ENCODE measurements around the gene DAZAP1.
A peak's percentile ranks its signal among the peaks of the same experiment; 100 is the strongest.

Gene DAZAP1

DNA sequence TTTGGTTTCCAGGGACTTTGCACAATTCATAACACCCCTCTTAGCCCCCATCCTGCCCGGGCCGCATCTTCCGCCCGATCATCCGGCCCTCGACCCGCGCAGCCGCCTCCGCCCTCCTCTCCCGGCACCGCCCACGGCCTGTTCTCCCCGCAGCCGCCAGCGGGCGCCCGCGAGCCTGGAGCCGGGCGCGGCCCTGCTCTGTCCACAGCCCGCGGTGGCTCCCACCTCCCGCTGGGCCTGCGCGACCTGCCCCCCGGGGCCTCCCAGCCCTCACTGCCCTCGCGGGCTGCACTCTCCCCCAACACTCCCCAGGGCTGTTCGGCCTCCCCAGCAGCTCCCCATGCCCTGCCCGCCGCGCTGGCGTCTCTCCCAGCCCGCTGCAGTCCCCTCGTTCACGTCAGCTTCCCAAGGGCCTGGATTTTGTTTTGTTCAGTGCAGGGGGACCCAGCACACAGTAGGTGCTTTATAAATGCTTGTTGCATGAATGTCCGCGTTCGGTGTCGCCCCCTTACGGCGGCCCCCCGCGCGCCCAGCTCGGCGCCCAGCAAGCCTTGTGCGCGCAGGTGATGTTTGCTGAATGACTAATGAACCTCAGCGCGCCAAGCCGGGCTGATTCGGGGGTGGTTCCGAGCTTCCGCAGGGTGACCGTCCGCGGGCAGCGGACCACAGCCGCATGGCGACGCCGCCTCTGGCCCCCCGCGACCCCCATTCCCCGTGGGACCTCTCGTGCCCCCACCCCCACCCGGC, 38.0 kb downstream of the DAZAP1 start:
- H3K4me3 ChIP-seq (ENCODE audit: control insufficient read depth, low read depth, low read length), result no peak overlapping the region; the same call in none of the 2 replicates
- no peak for DNase-seq (ENCODE audit: low read depth)
- TF ChIP-seq, protein P1, sequence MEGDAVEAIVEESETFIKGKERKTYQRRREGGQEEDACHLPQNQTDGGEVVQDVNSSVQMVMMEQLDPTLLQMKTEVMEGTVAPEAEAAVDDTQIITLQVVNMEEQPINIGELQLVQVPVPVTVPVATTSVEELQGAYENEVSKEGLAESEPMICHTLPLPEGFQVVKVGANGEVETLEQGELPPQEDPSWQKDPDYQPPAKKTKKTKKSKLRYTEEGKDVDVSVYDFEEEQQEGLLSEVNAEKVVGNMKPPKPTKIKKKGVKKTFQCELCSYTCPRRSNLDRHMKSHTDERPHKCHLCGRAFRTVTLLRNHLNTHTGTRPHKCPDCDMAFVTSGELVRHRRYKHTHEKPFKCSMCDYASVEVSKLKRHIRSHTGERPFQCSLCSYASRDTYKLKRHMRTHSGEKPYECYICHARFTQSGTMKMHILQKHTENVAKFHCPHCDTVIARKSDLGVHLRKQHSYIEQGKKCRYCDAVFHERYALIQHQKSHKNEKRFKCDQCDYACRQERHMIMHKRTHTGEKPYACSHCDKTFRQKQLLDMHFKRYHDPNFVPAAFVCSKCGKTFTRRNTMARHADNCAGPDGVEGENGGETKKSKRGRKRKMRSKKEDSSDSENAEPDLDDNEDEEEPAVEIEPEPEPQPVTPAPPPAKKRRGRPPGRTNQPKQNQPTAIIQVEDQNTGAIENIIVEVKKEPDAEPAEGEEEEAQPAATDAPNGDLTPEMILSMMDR (IDR thresholded peaks at IDR 0.05; ENCODE audit: control insufficient read depth, insufficient read depth, low read depth, low read length, missing control alignments), result peak; percentile 60

DNA sequence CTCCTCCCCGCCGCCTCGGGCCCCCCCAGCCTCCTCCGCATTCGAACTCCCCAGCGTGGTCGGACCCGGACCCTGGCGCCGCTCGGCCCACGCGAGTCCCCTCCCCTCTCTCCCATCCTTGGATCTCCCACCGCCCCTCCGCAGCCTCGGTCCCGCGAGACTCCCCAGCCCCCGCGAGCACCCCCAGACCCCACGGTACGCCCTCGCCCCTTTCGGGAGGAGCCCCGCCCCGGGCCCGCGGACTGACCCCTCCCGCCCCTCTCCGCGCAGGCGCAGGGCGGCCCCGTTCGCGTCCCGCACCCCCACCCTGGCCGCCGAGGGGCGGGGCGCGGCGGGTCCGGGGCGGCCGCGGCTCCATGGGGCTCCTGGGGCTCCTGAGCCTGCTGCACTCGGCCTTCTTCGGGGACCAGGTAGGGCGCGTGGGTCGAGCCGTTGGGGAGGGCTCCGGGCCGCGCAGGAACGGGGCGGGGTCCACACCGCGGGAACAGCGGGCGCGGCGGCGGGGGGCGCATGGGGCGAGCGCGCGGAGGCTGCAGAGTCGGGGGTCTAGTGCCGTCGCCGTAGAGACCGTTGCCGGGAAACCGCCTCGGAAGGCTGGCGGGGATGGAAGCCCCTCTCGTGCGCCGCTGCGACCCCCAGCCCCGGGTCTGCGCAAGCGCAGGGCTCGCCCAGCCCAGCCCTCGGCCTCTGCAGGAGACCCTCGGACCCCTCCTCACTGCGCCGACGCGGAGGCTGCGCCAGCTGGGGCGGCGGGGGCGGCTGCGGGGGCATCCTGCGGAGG, 38.7 kb downstream of the DAZAP1 start:
- DNase-seq (ENCODE audit: low read depth), result no peak
- H3K4me3 ChIP-seq (ENCODE audit: control insufficient read depth, low read depth, low read length), result peak overlapping the region; percentile 26
- TF ChIP-seq, protein P1 (IDR thresholded peaks at IDR 0.05; ENCODE audit: control insufficient read depth, insufficient read depth, low read depth, low read length, missing control alignments), result no peak

GRCh38 chr19:1446713-1447481, 39.5 kb downstream of the DAZAP1 start:
- H3K4me3 ChIP-seq (ENCODE audit: control insufficient read depth, low read depth, low read length), result no peak overlapping the region

GRCh38 chr19:1447504-1447903, 40.1 kb downstream of the DAZAP1 start:
- no peak overlapping the region for H3K4me3 ChIP-seq (ENCODE audit: control insufficient read depth, low read depth, low read length)
- DNase-seq (ENCODE audit: low read depth), result no peak
- TF ChIP-seq, protein P1 (IDR thresholded peaks at IDR 0.05; ENCODE audit: control insufficient read depth, insufficient read depth, low read depth, low read length, missing control alignments), result no peak

More at GRCh38 chr19:1446713-1447481, 39.5 kb downstream of the DAZAP1 start:
- no peak for DNase-seq (ENCODE audit: low read depth)
- TF ChIP-seq, protein P1 (IDR thresholded peaks at IDR 0.05; ENCODE audit: control insufficient read depth, insufficient read depth, low read depth, low read length, missing control alignments), result no peak

DNA sequence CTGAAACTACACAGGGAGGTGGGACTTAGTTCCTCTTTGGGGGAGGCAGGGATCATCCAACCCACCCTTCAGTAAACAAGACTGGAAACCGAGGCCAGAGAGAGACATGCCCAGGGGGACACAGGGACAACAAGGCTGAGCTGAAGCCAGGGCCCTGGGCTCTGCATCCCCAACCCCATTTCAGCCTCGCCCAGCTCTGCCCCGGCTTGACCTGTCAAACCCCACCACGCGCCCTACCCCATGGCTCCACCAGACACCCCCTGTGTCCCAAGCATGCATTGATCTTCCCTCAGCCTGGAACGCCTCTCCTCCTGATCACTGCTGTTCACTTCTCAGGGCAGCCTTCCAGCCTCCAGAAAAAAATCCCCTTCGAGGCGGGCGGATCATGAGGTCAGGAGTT, 40.6 kb downstream of the DAZAP1 start:
- H3K4me3 ChIP-seq (ENCODE audit: control insufficient read depth, low read depth, low read length), result no peak overlapping the region
- TF ChIP-seq, protein P1 (IDR thresholded peaks at IDR 0.05; ENCODE audit: control insufficient read depth, insufficient read depth, low read depth, low read length, missing control alignments), result no peak
- DNase-seq (ENCODE audit: low read depth), result no peak
